ENCODE measurements around the gene B4GALT1.
"Not testable (repeated sequence)": the region's sequence is repeated elsewhere in the genome, so short reads cannot be mapped to it uniquely, and the experiment has no call there.

The B4GALT1 gene

DNA sequence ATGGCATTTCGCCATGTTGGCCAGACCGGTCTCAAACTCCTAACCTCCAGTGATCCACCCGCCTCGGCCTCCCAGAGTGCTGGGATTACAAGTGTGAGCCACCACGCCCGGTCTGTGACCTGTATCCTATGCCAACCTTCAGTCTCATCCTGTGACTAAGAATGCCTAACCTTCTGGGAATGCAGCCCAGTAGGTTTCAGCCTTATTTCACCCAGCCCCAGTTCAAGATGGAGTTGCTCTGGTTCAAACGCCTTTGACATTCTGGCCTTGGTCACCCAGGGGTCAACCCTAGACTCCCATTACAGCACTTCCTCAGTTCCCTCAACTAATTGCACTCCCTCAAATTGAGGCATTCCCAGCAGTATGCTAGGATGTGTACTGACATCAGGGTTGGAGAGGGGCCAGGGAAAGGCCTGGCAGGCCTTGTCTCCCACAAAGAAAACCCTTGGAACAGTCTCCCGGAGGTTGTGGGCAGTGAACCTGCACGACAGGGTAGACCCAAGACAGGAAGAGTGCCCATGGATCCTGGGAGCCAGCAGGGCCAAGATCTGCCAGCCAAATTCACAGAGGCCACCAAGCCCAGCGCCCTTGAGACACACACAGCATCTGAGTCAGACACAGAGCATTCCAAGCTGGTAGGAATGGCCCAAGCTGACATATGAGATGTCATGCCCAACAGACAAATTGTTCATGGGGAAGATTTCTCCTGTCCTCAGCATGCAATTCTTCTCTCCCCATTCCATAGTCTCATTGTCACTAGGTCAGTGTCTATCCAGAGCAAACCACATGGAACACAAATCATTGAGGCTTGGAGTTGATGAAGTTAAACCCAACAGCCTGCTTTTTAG, 65.8 kb downstream of the B4GALT1 start:
- DNase-seq: no peak

DNA sequence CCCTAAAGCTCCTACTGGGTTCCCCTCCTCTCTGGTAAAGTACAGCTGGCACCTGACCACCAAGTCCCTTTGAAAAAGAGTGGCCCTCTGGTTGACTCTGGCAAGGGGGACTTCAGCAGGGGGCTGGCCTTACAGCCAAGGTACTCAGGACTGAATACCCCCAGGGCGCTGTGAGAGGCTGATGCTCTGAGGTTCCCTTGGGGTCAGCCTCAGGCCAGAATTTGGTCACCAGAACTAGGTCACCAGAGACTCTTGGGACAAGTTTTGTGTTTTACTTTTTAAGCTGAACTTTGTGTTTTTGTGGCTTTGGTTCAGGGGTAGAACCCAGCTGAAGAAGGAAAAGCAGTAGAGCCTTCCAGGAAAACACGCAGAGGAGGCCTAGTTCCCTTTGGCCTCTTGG, 67.4 kb downstream of the B4GALT1 start:
- no peak for DNase-seq

DNA sequence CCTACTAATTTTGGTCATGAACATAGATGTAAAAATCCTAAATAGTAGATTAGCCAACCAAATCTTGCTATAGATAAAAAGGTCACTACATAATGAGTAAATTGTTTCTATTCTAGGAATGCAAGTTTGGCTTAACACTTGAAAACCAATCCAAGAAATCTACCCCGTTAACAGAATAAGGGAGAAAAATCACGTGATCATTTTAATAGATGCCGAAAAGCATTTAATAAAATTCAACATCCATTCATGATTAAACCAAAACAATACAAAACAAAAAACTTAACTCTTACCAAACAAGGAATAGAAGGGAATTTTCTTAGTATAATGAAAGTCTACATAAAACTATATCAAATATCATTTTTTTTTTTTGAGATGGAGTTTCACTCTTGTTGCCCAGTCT, 69.9 kb downstream of the B4GALT1 start:
- DNase-seq: no peak

DNA sequence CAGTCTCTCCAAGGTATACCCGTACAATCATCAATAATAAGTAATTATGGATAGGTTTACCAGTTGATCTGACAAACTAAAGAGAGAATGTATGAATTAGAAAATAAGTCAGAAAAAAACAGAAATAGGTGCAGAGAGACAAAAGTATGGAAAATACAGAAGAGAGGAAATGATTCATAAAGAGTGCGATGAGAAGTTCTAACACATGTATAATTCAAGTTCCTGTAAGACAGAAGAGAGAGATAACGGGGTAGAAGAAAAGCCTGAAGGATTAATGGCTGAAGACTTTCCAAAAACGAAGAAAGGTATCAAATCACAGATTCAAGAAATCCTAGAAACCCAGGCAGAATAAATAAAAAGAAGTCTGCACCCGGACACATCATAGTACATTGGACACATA, 74.5 kb downstream of the B4GALT1 start:
- no peak for DNase-seq

DNA sequence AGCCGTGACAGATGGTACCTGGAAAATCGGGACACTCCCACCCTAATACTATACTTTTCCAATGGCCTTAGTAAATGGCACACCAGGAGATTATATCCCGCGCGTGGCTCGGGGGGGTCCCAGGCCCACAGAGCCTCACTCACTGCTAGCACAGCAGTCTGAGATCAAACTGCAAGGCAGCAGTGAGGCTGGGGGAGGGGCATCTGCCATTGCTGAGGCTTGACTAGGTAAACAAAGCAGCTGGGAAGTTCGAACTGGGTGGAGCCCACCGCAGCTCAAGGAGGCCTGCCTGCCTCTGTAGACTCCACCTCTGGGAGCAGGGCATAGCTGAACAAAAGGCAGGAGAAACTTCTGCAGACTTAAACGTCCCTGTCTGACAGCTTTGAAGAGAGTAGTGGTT, 81.5 kb downstream of the B4GALT1 start:
- not testable (repeated sequence) for DNase-seq

DNA sequence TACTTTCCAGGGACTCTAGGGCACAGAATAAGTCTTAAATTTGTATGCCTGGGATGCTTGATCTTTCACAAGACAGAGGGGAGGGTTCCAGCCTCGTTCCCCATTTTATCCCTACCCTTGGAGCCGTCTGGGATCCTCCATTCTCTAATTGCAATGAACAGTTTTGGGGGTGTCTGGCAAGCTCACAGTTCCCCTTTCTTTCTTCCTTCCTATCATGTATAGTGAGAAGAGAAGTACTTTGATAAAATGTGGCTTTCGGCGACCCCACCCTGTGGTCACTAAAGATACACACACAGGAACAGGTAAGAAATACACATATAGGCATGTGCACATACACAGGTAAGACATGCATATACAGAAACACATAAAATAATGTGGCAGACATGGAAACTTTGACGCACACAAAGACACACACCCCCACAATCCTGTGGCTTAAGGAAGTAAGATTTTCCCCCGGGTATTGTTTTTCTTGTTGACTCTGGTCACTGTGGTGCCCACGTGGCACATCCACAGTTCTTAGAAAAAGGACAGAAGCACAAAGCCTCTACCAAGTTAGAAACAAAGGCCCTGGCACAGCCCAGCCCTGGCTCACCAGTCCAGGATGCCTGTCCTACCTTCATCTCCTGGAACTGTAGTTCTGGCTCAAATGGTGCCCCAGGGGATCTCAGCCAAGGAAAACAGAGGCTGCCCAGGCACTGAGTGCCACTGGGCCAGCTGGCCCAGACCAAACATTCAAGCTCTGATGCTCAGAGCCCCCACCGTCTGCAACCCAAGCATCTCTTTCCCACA, 84.4 kb downstream of the B4GALT1 start:
- DNase-seq: peak in 1 of 2 donors; percentile 13

DNA sequence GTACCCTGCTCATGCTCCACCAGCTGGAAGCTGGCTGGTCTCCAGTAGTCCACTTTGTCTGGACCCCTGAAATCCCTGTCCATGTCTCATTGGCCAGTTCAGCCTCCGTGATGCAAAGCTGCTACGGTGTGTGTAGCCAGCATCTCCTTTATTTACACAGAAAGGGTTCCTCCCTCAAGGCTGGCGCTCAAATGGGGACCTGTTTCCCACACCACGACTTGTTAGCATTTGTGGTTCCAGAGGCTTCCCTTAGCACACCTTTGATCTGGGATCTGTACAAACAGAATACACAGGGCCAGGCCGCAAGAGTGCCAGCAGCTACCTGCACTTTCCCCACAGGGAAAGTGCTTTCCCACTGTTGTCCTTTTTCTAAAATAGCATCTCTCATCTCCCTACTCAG, 85.0 kb downstream of the B4GALT1 start:
- no peak for DNase-seq

DNA sequence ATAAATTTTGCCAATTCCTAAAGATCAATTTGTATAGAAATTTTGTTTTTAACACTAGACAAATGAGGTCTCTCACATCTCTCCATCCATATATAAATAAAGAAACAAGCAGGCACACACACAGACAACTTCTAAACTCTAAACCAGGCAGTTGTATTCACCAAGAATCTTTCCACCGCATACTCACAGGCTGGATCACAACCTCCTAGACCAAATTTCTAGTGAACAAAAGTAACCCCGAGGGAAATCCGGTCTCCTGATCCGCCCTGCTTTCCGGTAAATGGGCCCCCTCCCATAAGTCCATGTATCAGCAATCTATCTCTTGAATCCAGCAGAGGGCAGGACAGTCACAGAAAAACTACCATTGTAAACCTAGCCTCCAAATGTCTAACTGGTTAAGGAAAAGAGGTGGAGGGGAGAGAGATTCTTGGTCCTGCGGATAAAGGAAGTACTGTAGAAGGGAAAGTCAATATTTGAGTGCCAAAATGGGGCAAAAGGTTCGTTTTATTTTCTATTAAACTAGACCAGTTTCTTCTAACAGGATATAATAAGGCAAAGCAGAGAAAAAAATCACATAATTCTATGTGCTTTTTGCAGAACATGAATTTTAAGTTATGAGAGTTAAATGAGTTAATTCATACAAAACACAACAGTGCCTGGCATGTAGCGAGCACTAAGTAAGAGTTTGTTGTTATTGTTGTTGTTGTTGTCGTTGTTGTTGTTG, 85.8 kb downstream of the B4GALT1 start:
- DNase-seq: peak; percentile 37 to 84

DNA sequence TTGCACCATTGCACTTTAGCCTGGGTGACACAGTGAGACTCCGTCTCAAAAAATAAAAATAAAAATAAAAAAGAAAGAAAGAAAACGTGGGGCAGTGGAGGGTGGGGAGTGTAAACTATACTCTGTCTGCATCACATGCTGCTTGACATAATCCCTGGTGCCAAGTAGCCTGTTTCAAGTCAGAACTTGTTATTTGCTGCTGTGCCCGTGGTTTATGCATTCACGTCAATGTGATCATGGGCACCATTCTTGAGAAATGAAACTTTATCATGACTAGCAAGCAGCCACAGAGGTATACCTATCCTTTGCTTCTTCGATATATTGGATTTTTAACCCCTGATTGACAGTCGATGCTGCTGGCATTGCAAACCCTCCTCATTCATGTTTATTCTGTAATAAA, 86.6 kb downstream of the B4GALT1 start:
- DNase-seq: no peak

DNA sequence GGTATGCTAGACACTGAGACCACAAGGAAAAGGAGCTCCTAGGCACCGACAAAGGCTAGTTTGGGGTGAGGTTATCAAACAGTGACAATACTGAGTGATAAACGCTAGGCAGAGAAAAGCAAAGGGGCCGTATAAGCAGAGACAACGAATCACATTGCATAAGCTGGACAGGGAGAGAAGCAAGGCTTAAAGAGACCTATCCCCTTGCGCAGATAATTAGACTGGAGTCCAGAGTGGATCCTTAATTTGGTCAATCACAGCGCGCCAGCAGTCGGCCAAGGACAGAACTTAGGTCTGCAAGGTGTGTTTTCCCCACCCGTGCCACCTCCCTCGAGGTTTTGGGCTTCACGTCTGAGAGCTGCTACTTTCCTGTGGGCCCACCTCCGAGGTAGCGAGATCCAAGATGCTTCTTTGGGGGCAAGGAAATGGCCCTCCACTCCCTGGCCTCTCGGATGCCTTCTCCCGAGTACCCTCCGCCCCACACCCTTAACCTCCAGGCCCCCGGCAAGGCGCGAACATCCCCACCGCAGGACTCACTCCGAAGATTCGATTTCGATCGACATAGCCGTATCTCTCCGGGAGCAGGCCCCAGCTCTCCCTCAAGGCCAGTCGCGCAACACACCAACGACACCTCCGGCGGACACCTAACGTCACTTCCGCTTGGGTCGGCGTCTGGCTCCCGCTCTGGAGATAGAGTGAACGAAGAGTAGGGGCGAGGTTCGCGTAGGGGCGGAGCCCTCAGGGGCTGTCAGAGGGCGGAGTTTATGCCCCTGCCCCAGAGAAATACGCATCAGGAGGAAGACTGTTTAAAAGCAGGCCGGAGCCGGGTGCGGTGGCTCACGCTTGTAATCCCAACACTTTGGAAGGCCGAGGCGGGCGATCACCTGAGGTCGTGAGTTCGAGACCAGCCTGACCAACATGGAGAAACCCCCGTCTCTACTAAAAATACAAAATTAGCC, 90.8 kb downstream of the B4GALT1 start, which contains the start of gene SMU1:
Gene SMU1 (minus strand): TSS at position 629 of the 959 bp plus-strand sequence. CDS start 66 bp downstream, at position 563.
- peak; percentile 95 to 96 for DNase-seq

DNA sequence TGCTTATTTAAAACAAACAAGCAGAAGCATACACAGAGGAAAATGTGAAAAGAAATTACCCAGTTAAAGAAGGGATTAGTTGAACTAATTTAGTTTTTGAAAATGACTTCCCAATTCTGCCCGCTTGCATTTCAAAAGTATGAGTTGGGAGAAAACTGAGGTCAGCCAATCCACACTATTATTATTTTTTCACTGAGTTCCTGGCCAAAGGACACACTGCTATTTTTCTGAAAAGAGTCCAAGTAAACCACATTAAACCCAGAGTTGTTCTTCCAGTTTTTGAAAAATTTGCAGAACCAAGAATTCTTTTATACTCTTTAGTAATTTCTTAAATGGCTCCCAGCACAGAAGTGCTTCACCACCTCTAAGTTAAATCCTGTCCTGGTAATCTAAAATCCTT, 98.1 kb downstream of the B4GALT1 start:
- no peak for DNase-seq

DNA sequence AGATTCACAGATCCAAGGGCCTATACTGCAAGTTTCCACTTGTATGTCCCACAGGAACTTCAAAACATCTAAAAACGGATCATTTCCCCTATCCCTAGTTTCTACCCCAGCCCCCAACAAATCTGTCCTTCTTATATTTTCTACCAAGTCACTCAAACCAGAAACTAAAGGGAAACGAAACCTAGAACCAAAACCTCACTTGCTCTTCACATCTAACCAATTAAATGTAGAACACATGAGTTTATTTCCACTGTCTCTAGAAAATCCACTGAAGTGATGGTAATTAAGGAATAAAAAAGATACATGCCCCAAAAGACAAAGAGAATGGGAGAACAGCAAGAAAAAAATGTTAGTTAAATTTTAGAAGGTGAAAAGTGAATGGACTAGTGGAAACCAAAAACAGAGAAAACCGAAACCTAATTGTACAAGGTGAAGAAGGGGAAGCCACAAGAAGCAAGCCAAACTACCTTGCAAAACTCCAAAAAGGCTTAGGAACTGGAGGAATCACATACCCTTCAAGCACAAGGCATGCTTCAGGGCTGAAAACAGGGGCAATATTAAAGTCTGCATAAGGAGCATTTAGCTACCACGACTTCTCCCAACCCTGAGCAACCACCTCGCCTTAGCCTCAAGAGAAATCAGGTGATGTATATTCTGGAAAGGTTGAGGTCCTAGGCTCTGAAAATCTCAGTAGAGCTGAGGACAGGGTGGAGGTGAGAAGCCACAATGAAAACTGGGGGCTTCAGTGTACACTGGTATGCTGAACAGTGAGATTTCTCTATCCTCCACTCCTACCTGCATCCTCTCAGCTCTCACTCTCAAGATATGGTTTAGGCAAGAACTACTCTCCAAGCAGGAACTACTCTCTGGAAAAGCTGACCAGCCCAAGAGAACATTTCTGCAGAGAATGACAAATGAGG, 101.7 kb downstream of the B4GALT1 start:
- DNase-seq: no peak

Data from hippocampal formation (tissue), 2 donors.